MM.1S (cell line): ENCODE measurements around the gene KIF14.

Experiments used
- DNase-seq: peaks from one replicate; pipeline ENCODE4 v3.0.0-alpha.2; 2015
- H2AFZ ChIP-seq: fragments of 300-600 bp; sonication (generic); 2 replicates; pipeline ENCODE4 v1.6.0; 2016; ENCODE audit warnings: antibody characterized with exemption, low read length
- H3F3A ChIP-seq: fragments of 300-600 bp; sonication (generic); 2 replicates; pipeline ENCODE4 v1.6.1; 2016; ENCODE audit warnings: mild to moderate bottlenecking, antibody characterized with exemption, low read length, moderate library complexity, mixed read lengths; ENCODE audit not compliant: insufficient read depth
- H3K27ac ChIP-seq: fragments of 300-600 bp; sonication (generic); 2 replicates; pipeline ENCODE4 v1.5.1; 2016; ENCODE audit warnings: mild to moderate bottlenecking, low read length
- H3K27me3 ChIP-seq: fragments of 300-600 bp; sonication (generic); replicated peaks from 2 replicates; pipeline ENCODE4 v1.6.0; 2016; ENCODE audit warnings: low read length; ENCODE audit not compliant: insufficient read depth
- H3K36me3 ChIP-seq: fragments of 300-600 bp; sonication (generic); replicated peaks from 2 replicates; pipeline ENCODE4 v1.6.1; 2016; ENCODE audit warnings: mild to moderate bottlenecking, low read length, mixed read lengths; ENCODE audit not compliant: insufficient read depth
- H3K4me1 ChIP-seq: fragments of 300-600 bp; sonication (generic); 2 replicates; pipeline ENCODE4 v1.6.1; 2016; ENCODE audit warnings: low read length, mixed read lengths
- H3K4me2 ChIP-seq: fragments of 300-600 bp; sonication (generic); 2 replicates; pipeline ENCODE4 v1.6.0; 2016; ENCODE audit warnings: low read depth, low read length
- H3K4me3 ChIP-seq: fragments of 300-600 bp; sonication (generic); 2 replicates; pipeline ENCODE4 v1.5.1; 2016; ENCODE audit warnings: low read length, mixed read lengths
- H3K79me2 ChIP-seq: fragments of 300-600 bp; sonication (generic); 2 replicates; pipeline ENCODE4 v1.6.1; 2016; ENCODE audit warnings: mixed run types, low read length, mixed read lengths
- H3K9ac ChIP-seq: fragments of 300-600 bp; sonication (generic); 2 replicates; pipeline ENCODE4 v1.6.1; 2016; ENCODE audit warnings: low read length, mixed read lengths
- H3K9me2 ChIP-seq: fragments of 300-600 bp; sonication (generic); replicated peaks from 2 replicates; pipeline ENCODE4 v1.6.1; 2016; ENCODE audit warnings: mild to moderate bottlenecking, low read length, mixed read lengths; ENCODE audit not compliant: insufficient read depth
- H3K9me3 ChIP-seq: fragments of 300-600 bp; sonication (generic); replicated peaks from 2 replicates; pipeline ENCODE4 v1.6.1; 2016; ENCODE audit warnings: mild to moderate bottlenecking, low read length, mixed read lengths; ENCODE audit not compliant: insufficient read depth
- H4K20me1 ChIP-seq: fragments of 300-600 bp; sonication (generic); 2 replicates; pipeline ENCODE4 v1.6.1; 2016; ENCODE audit warnings: mild to moderate bottlenecking, low read length, moderate library complexity, mixed read lengths; ENCODE audit not compliant: insufficient read depth
- CTCF ChIP-seq: fragments of 300-600 bp; sonication (generic); IDR thresholded peaks from 2 replicates; pipeline ENCODE4 v1.5.1; 2016; ENCODE audit warnings: antibody characterized with exemption, low read length, mixed read lengths
- EZH2 ChIP-seq: fragments of 300-600 bp; sonication (generic); optimal IDR thresholded peaks from 2 replicates; pipeline ENCODE3; 2017; ENCODE audit warnings: low read depth, mild to moderate bottlenecking, antibody characterized with exemption, low read length, mixed read lengths
- EZH2phosphoT487 ChIP-seq: fragments of 300-600 bp; sonication (generic); IDR thresholded peaks from 2 replicates; pipeline ENCODE4 v1.6.1; 2018; ENCODE audit warnings: antibody characterized with exemption, low read length

Gene KIF14

GRCh38 chr1:200638073-200638472, 17.5 kb upstream of the KIF14 start:
- H3F3A ChIP-seq: peaks cover 9% of the 10 kb centered on the region
- no peak overlapping the region for H3K9ac ChIP-seq
- H3K9me2 ChIP-seq: no peaks in the 10 kb centered on the region
- H3K79me2 ChIP-seq: no peaks in the 10 kb centered on the region
- no peak overlapping the region for H3K27ac ChIP-seq
- no peaks in the 10 kb centered on the region for H4K20me1 ChIP-seq
- H3K4me2 ChIP-seq: no peak overlapping the region
- no peak overlapping the region for H2AFZ ChIP-seq
- H3K36me3 ChIP-seq: no peaks in the 10 kb centered on the region
- peaks cover 15% of the 10 kb centered on the region for H3K4me1 ChIP-seq
- no peaks in the 10 kb centered on the region for H3K27me3 ChIP-seq
- DNase-seq: no peak
- TF ChIP-seq EZH2: no peak
- no peak for TF ChIP-seq EZH2phosphoT487
- no peak for TF ChIP-seq CTCF
- H3K9me3 ChIP-seq: no peaks in the 10 kb centered on the region
- no peak overlapping the region for H3K4me3 ChIP-seq

- DNase-seq: no peak
- Histone ChIP-seq H3K9me3 (no peaks in the 10 kb centered on the region), H3K4me3 (no peak overlapping the region), H3K27ac (no peak overlapping the region), H3K27me3 (no peaks in the 10 kb centered on the region), H2AFZ (no peak overlapping the region), H3K36me3 (no peaks in the 10 kb centered on the region), H3F3A (peaks cover 9% of the 10 kb centered on the region), H3K4me1 (peaks cover 15% of the 10 kb centered on the region), H3K9ac (no peak overlapping the region), H3K4me2 (no peak overlapping the region), H3K9me2 (no peaks in the 10 kb centered on the region), H3K79me2 (no peaks in the 10 kb centered on the region), H4K20me1 (no peaks in the 10 kb centered on the region)
- TF ChIP-seq EZH2 (no peak), CTCF (no peak)
Measured at GRCh38 chr1:200636681-200637080, 16.1 kb upstream of the KIF14 start.

- Histone ChIP-seq H2AFZ (peak overlapping the region; percentile 49), H3K27me3 (no peaks in the 10 kb centered on the region), H4K20me1 (no peaks in the 10 kb centered on the region), H3K27ac (peak overlapping the region; percentile 16; the same call in 1 of the 2 replicates), H3F3A (peaks cover 9% of the 10 kb centered on the region), H3K9me2 (no peaks in the 10 kb centered on the region), H3K36me3 (no peaks in the 10 kb centered on the region), H3K4me1 (peaks cover 15% of the 10 kb centered on the region), H3K79me2 (no peaks in the 10 kb centered on the region), H3K9me3 (no peaks in the 10 kb centered on the region), H3K4me2 (peak overlapping the region; percentile 49), H3K4me3 (no peak overlapping the region; the same call in 1 of the 2 replicates), H3K9ac (no peak overlapping the region; the same call in 1 of the 2 replicates)
- DNase-seq: no peak
- TF ChIP-seq EZH2phosphoT487: no peak
- peak; percentile 72 for TF ChIP-seq CTCF
Measured at GRCh38 chr1:200634261-200635122, 13.9 kb upstream of the KIF14 start.
